Measurements from ENCODE around the gene KHDC1. TPM values are rescaled to one million over a fixed set of nuclear protein-coding genes. Genes with fewer than 3 reads are reported as not detected.
"Not testable (repeated sequence)": the region's sequence is repeated elsewhere in the genome, so short reads cannot be mapped to it uniquely, and the experiment has no call there.

Gene KHDC1
- total RNA-seq, 2 experiments from 2014 or later, result 3.2 to 5.0 TPM

GRCh38 chr6:73282871-73283270 lies 19.9 kb upstream of the KHDC1 start:
- peaks cover 6% of the 10 kb centered on the region for H3K36me3 Mint-ChIP-seq
- DNase-seq, result no peak
- H3K4me1 Mint-ChIP-seq, result peaks cover 1% of the 10 kb centered on the region
- no peak for ATAC-seq (ENCODE audit: low read depth)
- POLR2A ChIA-PET, result no interaction called here
- no peak overlapping the region for H3K27ac Mint-ChIP-seq
- no peaks in the 10 kb centered on the region for H3K27me3 Mint-ChIP-seq
- H3K4me3 Mint-ChIP-seq, result no peak overlapping the region
- H3K9me3 Mint-ChIP-seq, result no peaks in the 10 kb centered on the region

- DNase-seq; POLR2A ChIA-PET; H3K4me3 Mint-ChIP-seq; H3K27ac Mint-ChIP-seq; H3K9me3 Mint-ChIP-seq; ATAC-seq (ENCODE audit: low read depth); H3K36me3 Mint-ChIP-seq; H3K27me3 Mint-ChIP-seq; H3K4me1 Mint-ChIP-seq: not testable (repeated sequence)
Measured at GRCh38 chr6:73281684-73282083, 18.7 kb upstream of the KHDC1 start.

GRCh38 chr6:73269296-73269695 lies 6.3 kb upstream of the KHDC1 start:
- POLR2A ChIA-PET, result not testable (repeated sequence)

GRCh38 chr6:73268896-73269295 lies 5.9 kb upstream of the KHDC1 start:
- H3K4me3 Mint-ChIP-seq; DNase-seq; POLR2A ChIA-PET; H3K9me3 Mint-ChIP-seq; ATAC-seq (ENCODE audit: low read depth); H3K27me3 Mint-ChIP-seq; H3K27ac Mint-ChIP-seq: not testable (repeated sequence)
- peaks cover 20% of the 10 kb centered on the region for H3K4me1 Mint-ChIP-seq
- peaks cover 31% of the 10 kb centered on the region for H3K36me3 Mint-ChIP-seq

More at GRCh38 chr6:73269296-73269695, 6.3 kb upstream of the KHDC1 start:
- not testable (repeated sequence) for H3K27me3 Mint-ChIP-seq; H3K9me3 Mint-ChIP-seq; H3K27ac Mint-ChIP-seq; H3K4me3 Mint-ChIP-seq; ATAC-seq (ENCODE audit: low read depth); DNase-seq
- H3K36me3 Mint-ChIP-seq, result peaks cover 29% of the 10 kb centered on the region
- peaks cover 16% of the 10 kb centered on the region for H3K4me1 Mint-ChIP-seq

GRCh38 chr6:73264446-73264845 lies 1.4 kb upstream of the KHDC1 start:
- DNase-seq (no peak), ATAC-seq (ENCODE audit: low read depth) (no peak)
- Mint-ChIP-seq H3K27me3 (no peaks in the 10 kb centered on the region), H3K36me3 (peaks cover 31% of the 10 kb centered on the region), H3K4me3 (peak overlapping the region; percentile 83), H3K27ac (peak overlapping the region; percentile 81), H3K9me3 (no peaks in the 10 kb centered on the region), H3K4me1 (peaks cover 31% of the 10 kb centered on the region)
- POLR2A ChIA-PET, result no interaction called here

- DNase-seq (no peak), ATAC-seq (ENCODE audit: low read depth) (peak; percentile 21)
- H3K36me3 Mint-ChIP-seq, result peaks cover 31% of the 10 kb centered on the region
- peak overlapping the region; percentile 81 for H3K27ac Mint-ChIP-seq
- H3K27me3 Mint-ChIP-seq, result no peaks in the 10 kb centered on the region
- POLR2A ChIA-PET, result interaction anchor here (1.1 kb wide), 1 partner anchor 390 kb away, joined by 3 read pairs; the partner anchor contains the start of gene SLC17A5
- H3K4me3 Mint-ChIP-seq, result peak overlapping the region; percentile 83
- H3K4me1 Mint-ChIP-seq, result peaks cover 31% of the 10 kb centered on the region
- H3K9me3 Mint-ChIP-seq, result no peaks in the 10 kb centered on the region
Measured at GRCh38 chr6:73263570-73263909, 544 bp upstream of the KHDC1 start.

GRCh38 chr6:73258721-73259120 lies 4.3 kb downstream of the KHDC1 start:
- no peaks in the 10 kb centered on the region for H3K36me3 Mint-ChIP-seq
- no peaks in the 10 kb centered on the region for H3K27me3 Mint-ChIP-seq
- H3K9me3 Mint-ChIP-seq, result no peaks in the 10 kb centered on the region
- no peak overlapping the region for H3K4me3 Mint-ChIP-seq
- POLR2A ChIA-PET, result no interaction called here
- ATAC-seq (ENCODE audit: low read depth), result no peak
- no peak for DNase-seq
- H3K27ac Mint-ChIP-seq, result no peak overlapping the region
- peaks cover 9% of the 10 kb centered on the region for H3K4me1 Mint-ChIP-seq

GRCh38 chr6:73254323-73254722 lies 8.7 kb downstream of the KHDC1 start:
- H3K4me3 Mint-ChIP-seq; H3K9me3 Mint-ChIP-seq; H3K27me3 Mint-ChIP-seq; H3K36me3 Mint-ChIP-seq; H3K27ac Mint-ChIP-seq; H3K4me1 Mint-ChIP-seq; POLR2A ChIA-PET; ATAC-seq (ENCODE audit: low read depth); DNase-seq: not testable (repeated sequence)

- DNase-seq (no peak), ATAC-seq (ENCODE audit: low read depth) (no peak)
- Mint-ChIP-seq H3K9me3 (no peaks in the 10 kb centered on the region), H3K27me3 (peaks cover 11% of the 10 kb centered on the region), H3K36me3 (no peaks in the 10 kb centered on the region), H3K4me1 (no peaks in the 10 kb centered on the region), H3K27ac (no peak overlapping the region), H3K4me3 (no peak overlapping the region)
- POLR2A ChIA-PET, result no interaction called here
Measured at GRCh38 chr6:73252703-73253102, 10.3 kb downstream of the KHDC1 start.

GRCh38 chr6:73250016-73250415 lies 13.0 kb downstream of the KHDC1 start:
- H3K27me3 Mint-ChIP-seq, result peaks cover 22% of the 10 kb centered on the region
- H3K36me3 Mint-ChIP-seq, result no peaks in the 10 kb centered on the region
- H3K9me3 Mint-ChIP-seq, result no peaks in the 10 kb centered on the region
- no peak overlapping the region for H3K4me3 Mint-ChIP-seq
- no peaks in the 10 kb centered on the region for H3K4me1 Mint-ChIP-seq
- no peak for ATAC-seq (ENCODE audit: low read depth)
- no peak overlapping the region for H3K27ac Mint-ChIP-seq
- POLR2A ChIA-PET, result no interaction called here
- no peak for DNase-seq

- H3K4me3 Mint-ChIP-seq, result no peak overlapping the region
- H3K36me3 Mint-ChIP-seq, result no peaks in the 10 kb centered on the region
- POLR2A ChIA-PET, result no interaction called here
- ATAC-seq (ENCODE audit: low read depth), result no peak
- no peak for DNase-seq
- peaks cover 22% of the 10 kb centered on the region for H3K27me3 Mint-ChIP-seq
- H3K4me1 Mint-ChIP-seq, result no peaks in the 10 kb centered on the region
- no peaks in the 10 kb centered on the region for H3K9me3 Mint-ChIP-seq
- H3K27ac Mint-ChIP-seq, result no peak overlapping the region
Measured at GRCh38 chr6:73248192-73248903, 14.6 kb downstream of the KHDC1 start.

- POLR2A ChIA-PET, result no interaction called here
- H3K27ac Mint-ChIP-seq, result no peak overlapping the region
- ATAC-seq (ENCODE audit: low read depth) (no peak), DNase-seq (no peak)
- no peaks in the 10 kb centered on the region for H3K36me3 Mint-ChIP-seq
- H3K9me3 Mint-ChIP-seq, result no peaks in the 10 kb centered on the region
- H3K27me3 Mint-ChIP-seq, result peaks cover 4% of the 10 kb centered on the region
- H3K4me1 Mint-ChIP-seq, result no peaks in the 10 kb centered on the region
- H3K4me3 Mint-ChIP-seq, result no peak overlapping the region
Measured at GRCh38 chr6:73242001-73242400, 21.0 kb downstream of the KHDC1 start.

GRCh38 chr6:73240730-73241129 lies 22.3 kb downstream of the KHDC1 start:
- Mint-ChIP-seq H3K36me3 (no peaks in the 10 kb centered on the region), H3K27ac (no peak overlapping the region), H3K4me3 (no peak overlapping the region), H3K4me1 (no peaks in the 10 kb centered on the region), H3K9me3 (no peaks in the 10 kb centered on the region), H3K27me3 (no peaks in the 10 kb centered on the region)
- DNase-seq (no peak), ATAC-seq (ENCODE audit: low read depth) (no peak)
- POLR2A ChIA-PET, result no interaction called here

GRCh38 chr6:73236144-73236750 lies 26.7 kb downstream of the KHDC1 start:
- H3K4me3 Mint-ChIP-seq, result no peak overlapping the region
- no peak for ATAC-seq (ENCODE audit: low read depth)
- POLR2A ChIA-PET, result no interaction called here

More at GRCh38 chr6:73236144-73236750, 26.7 kb downstream of the KHDC1 start:
- Mint-ChIP-seq H3K27me3 (peaks cover 7% of the 10 kb centered on the region), H3K9me3 (no peaks in the 10 kb centered on the region), H3K27ac (no peak overlapping the region), H3K36me3 (no peaks in the 10 kb centered on the region), H3K4me1 (no peaks in the 10 kb centered on the region)
- no peak for DNase-seq
